ENCODE results near the gene VANGL2. TPM values are rescaled to one million over a fixed set of nuclear protein-coding genes. Genes with fewer than 3 reads are reported as not detected.

Gene VANGL2
- total and polyA plus RNA-seq, 2 experiments from 2014 or later, result 15.2 to 24.6 TPM

DNA sequence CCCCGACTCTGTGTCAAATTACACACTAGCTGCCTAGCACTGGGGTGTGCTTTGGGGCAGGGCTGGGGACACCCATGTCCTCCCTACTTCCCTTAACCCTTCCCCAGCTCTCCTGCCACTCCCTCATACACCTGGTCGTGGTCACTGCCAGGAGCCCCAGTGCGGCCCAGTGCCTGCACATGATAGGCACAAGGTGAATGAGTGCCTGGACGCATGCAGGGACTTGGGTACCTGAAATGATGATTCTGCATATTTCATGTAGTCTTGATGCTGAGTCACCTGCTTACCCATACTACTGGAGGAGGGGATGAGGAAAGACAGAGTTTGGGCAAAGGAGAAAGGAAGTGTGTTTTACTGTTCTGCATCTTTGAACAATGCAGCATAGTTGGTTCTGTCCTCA is 1.5 kb upstream of the VANGL2 start:
- peaks cover 33% of the 10 kb centered on the region for H3K4me1 ChIP-seq (ENCODE audit: low read depth)
- no peak overlapping the region for H3K27ac ChIP-seq
- no peaks in the 10 kb centered on the region for H3K27me3 ChIP-seq
- no peak overlapping the region for H3K4me3 ChIP-seq
- H3K36me3 ChIP-seq, result no peaks in the 10 kb centered on the region
- TF ChIP-seq, protein P1, sequence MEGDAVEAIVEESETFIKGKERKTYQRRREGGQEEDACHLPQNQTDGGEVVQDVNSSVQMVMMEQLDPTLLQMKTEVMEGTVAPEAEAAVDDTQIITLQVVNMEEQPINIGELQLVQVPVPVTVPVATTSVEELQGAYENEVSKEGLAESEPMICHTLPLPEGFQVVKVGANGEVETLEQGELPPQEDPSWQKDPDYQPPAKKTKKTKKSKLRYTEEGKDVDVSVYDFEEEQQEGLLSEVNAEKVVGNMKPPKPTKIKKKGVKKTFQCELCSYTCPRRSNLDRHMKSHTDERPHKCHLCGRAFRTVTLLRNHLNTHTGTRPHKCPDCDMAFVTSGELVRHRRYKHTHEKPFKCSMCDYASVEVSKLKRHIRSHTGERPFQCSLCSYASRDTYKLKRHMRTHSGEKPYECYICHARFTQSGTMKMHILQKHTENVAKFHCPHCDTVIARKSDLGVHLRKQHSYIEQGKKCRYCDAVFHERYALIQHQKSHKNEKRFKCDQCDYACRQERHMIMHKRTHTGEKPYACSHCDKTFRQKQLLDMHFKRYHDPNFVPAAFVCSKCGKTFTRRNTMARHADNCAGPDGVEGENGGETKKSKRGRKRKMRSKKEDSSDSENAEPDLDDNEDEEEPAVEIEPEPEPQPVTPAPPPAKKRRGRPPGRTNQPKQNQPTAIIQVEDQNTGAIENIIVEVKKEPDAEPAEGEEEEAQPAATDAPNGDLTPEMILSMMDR (IDR thresholded peaks at IDR 0.05; ENCODE audit: low read depth, low read length), result no peak
- DNase-seq (ENCODE audit: low read depth in 1 of 2, low spot score in 1 of 2), result no peak
- H3K9me3 ChIP-seq (ENCODE audit: low read depth), result no peaks in the 10 kb centered on the region

DNA sequence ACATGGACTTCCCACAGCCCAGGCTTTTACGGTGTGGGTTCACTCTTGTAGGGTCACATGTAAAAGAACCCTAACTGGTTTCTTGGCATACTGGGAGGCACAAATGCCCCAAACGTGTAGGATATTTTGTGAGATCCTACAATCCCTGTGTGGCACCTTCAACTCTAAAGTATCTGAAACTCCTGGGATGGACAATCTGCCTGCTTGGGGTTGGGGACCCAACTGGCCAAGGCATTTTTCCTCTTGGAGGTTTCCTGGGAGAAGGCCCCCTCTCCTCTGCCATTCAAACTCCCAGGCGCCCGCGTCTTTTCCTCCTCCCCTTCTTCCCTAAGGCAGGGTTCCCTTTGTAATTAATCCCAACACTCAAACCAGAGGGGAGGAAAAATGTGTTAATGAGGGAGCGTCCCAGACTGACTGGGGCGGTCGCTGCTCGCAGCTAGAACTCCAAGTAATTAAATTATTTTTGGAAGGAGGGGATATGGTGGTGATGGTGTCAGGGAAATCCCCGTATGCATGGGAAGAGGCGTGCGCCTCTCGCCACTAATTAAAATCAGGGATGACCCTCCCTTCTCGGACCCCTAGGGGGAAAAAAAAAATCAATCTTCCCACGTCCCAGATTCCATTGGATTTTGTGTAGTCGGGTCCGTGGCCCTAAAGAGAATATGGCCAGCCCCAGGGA is 681 bp upstream of the VANGL2 start:
- peak overlapping the region; percentile 79 for H3K4me3 ChIP-seq
- no peaks in the 10 kb centered on the region for H3K9me3 ChIP-seq (ENCODE audit: low read depth)
- TF ChIP-seq, protein P1 (IDR thresholded peaks at IDR 0.05; ENCODE audit: low read depth, low read length), result no peak
- no peaks in the 10 kb centered on the region for H3K36me3 ChIP-seq
- peak overlapping the region; percentile 68 for H3K27ac ChIP-seq
- no peaks in the 10 kb centered on the region for H3K27me3 ChIP-seq
- peaks cover 33% of the 10 kb centered on the region for H3K4me1 ChIP-seq (ENCODE audit: low read depth)
- no peak for DNase-seq (ENCODE audit: low read depth in 1 of 2, low spot score in 1 of 2)

DNA sequence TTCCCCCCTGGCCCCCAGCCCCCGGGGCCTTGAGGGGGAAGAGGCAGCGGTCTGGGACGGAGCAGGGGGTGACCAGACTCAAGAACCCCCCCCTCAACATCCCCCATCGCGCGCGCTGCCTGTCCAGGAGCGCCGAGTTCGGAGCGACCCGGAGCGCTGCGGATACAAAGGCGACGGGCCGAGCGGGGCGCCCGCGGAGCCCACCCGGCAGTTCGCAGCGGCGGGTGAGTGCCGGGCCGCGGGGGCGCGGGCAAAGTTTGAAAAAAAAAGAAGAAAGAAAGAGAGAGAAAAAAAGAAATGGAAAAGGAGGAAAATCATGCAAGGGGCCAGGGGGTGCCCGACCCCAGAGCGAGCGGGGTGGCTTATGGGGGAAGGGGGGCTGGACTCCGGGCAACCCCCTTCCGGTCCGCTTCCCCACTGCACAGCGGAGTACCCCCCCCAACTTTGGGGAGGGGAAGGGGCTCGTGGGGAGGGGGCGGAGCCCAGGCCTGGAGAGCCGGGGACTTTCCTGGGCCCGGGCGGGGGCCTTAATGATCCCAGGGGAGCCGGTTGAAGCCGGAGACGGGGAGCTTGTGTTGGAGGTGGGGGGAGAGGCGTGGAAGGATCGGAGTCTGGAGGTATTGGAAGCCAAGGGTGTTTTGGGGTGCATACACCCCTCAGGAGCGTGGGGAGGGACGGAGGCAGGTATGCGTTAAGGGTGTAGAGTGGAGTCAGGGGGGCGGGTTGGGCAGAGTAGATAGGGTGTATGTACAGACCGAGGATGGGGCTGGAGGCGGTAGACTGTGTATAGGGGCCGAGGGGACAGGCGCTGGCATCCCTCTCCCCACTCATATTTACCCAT is 502 bp downstream of the VANGL2 start:
- Histone ChIP-seq H3K27me3 (no peaks in the 10 kb centered on the region), H3K4me3 (peak overlapping the region; percentile 79), H3K4me1 (ENCODE audit: low read depth) (peaks cover 33% of the 10 kb centered on the region), H3K9me3 (ENCODE audit: low read depth) (no peaks in the 10 kb centered on the region), H3K36me3 (no peaks in the 10 kb centered on the region), H3K27ac (peak overlapping the region; percentile 61)
- DNase-seq (ENCODE audit: low read depth in 1 of 2, low spot score in 1 of 2), result peak in 1 of 2 donors; percentile 60
- TF ChIP-seq, protein P1 (IDR thresholded peaks at IDR 0.05; ENCODE audit: low read depth, low read length), result no peak

DNA sequence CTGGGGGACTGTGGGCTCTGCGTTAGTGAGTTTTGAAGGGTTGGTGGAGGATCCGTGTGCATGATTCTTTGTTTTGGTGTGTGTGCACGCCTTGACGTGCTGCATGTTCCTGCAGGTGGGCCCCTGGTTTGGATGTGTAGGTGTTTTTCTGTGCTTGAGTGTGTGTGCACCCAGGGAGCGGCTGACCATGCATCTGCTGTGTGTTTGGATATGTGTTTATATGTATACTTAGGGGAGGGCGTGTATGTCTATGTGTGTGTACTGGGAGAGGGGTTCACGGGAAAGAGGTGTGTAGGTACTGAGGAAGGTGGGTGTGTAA is 1.1 kb downstream of the VANGL2 start:
- no peak for DNase-seq (ENCODE audit: low read depth in 1 of 2, low spot score in 1 of 2)
- Histone ChIP-seq H3K9me3 (ENCODE audit: low read depth) (no peaks in the 10 kb centered on the region), H3K36me3 (no peaks in the 10 kb centered on the region), H3K4me1 (ENCODE audit: low read depth) (peaks cover 33% of the 10 kb centered on the region), H3K27me3 (no peaks in the 10 kb centered on the region), H3K27ac (no peak overlapping the region), H3K4me3 (peak overlapping the region; percentile 79)
- TF ChIP-seq, protein P1 (IDR thresholded peaks at IDR 0.05; ENCODE audit: low read depth, low read length), result no peak

DNA sequence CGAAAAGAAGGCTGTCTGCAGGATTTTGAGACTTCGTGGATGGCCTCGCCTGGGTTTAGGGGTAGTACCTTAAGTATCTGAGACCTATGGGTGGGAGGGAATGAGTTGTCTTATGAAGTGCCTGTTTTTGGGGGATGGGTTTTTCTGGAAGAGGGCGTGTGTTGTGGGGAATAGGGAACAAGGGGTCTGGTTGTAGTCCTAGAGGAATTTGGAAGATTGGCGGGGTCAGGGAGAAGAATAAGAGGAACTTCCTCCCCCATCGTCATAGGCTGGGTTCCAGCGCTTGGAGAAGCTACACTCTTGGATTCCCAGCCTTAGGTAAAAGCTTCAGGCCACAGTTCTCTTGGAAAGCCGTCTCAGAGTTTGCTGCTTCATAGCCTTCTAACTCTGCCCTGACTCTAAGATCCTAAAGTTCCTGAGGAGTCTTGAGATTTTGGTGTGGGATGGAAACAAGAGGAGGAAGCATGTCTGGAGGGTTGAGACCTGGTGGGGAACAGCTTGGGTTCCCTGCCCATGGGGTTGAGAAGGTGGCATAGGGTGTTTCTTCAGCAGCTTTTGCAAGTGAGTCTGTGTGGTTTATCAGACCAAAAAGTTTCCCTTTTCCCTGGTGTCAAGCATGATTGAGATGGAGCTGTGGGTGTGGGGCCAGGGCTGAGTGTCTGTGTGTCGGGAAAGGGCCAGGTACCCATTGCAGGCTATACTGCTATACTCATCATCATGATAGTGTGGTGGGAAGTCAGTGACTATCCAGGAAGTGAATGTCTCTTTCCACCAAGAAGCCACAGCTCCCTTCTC is 1.8 kb downstream of the VANGL2 start:
- TF ChIP-seq, protein P1 (IDR thresholded peaks at IDR 0.05; ENCODE audit: low read depth, low read length), result no peak
- no peak overlapping the region for H3K27ac ChIP-seq
- no peaks in the 10 kb centered on the region for H3K9me3 ChIP-seq (ENCODE audit: low read depth)
- H3K27me3 ChIP-seq, result no peaks in the 10 kb centered on the region
- H3K4me3 ChIP-seq, result peak overlapping the region; percentile 79
- DNase-seq (ENCODE audit: low read depth in 1 of 2, low spot score in 1 of 2), result no peak
- H3K4me1 ChIP-seq (ENCODE audit: low read depth), result peaks cover 33% of the 10 kb centered on the region
- no peaks in the 10 kb centered on the region for H3K36me3 ChIP-seq
